PC-3 (cell line): ENCODE measurements around the gene ARHGEF7. TPM values are rescaled to one million over a fixed set of nuclear protein-coding genes. Genes with fewer than 3 reads are reported as not detected.

Experiments
- ATAC-seq: fragments of 200-7000 bp; cut with Tn5 transposase; 2 replicates; pipeline ENCODE4 v1.9.1; 2020; ENCODE audit warnings: mild to moderate bottlenecking, moderate library complexity
- BruUV-seq: library from RNA; stranded (reverse); fragments of 400-500 nt; replicated peaks from 2 replicates; lab custom pipeline; 2021; lab: Mats Ljungman, UMichigan
- CTCF ChIA-PET: fragments of 300-600 bp; sonication (Branson Sonifier 250); formaldehyde crosslinking; loops from one replicate; lab custom pipeline; 2022; ENCODE audit warnings: antibody characterized with exemption; lab: Charles Lee
- POLR2A ChIA-PET: fragments of 300-600 bp; sonication (Branson Sonifier 250); formaldehyde crosslinking; loops from one replicate; lab custom pipeline; 2022; ENCODE audit warnings: antibody characterized with exemption; ENCODE audit not compliant: unreplicated experiment; lab: Charles Lee
- DNase-seq: peaks from one replicate; pipeline ENCODE4 v3.0.0-alpha.2; 2015
- H2AFZ ChIP-seq: fragments of 300-600 bp; sonication (generic); 2 replicates; pipeline ENCODE4 v1.6.0; 2016; ENCODE audit warnings: antibody characterized with exemption, low read length
- H3F3A ChIP-seq: fragments of 300-600 bp; sonication (generic); one replicate; pipeline ENCODE4 v1.6.0; 2017; ENCODE audit warnings: antibody characterized with exemption, low read length, control low read depth, mild to moderate bottlenecking; ENCODE audit not compliant: unreplicated experiment
- H3K27ac ChIP-seq: fragments of 300-600 bp; sonication (generic); 2 replicates; pipeline ENCODE4 v1.5.1; 2016; ENCODE audit warnings: mild to moderate bottlenecking, low read length
- H3K27me3 ChIP-seq: fragments of 300-600 bp; sonication (generic); 2 replicates; pipeline ENCODE4 v1.6.1; 2016; ENCODE audit warnings: low read length, mixed read lengths
- H3K36me3 ChIP-seq: fragments of 300-600 bp; sonication (generic); 2 replicates; pipeline ENCODE4 v1.6.1; 2016; ENCODE audit warnings: low read depth, mixed run types, low read length, mixed read lengths
- H3K4me1 ChIP-seq: fragments of 300-600 bp; sonication (generic); 2 replicates; pipeline ENCODE4 v1.5.1; 2016; ENCODE audit warnings: low read length; ENCODE audit not compliant: insufficient read depth
- H3K4me2 ChIP-seq: fragments of 300-600 bp; sonication (generic); 2 replicates; pipeline ENCODE4 v1.6.0; 2016; ENCODE audit warnings: low read length
- H3K4me3 ChIP-seq: fragments of 300-600 bp; sonication (generic); 2 replicates; pipeline ENCODE4 v1.5.1; 2016; ENCODE audit warnings: mild to moderate bottlenecking, low read length, mixed read lengths
- H3K79me2 ChIP-seq: fragments of 300-600 bp; sonication (generic); 2 replicates; pipeline ENCODE4 v1.6.1; 2017; ENCODE audit warnings: low read length, mixed read lengths
- H3K9ac ChIP-seq: fragments of 300-600 bp; sonication (generic); 2 replicates; pipeline ENCODE4 v1.6.0; 2016; ENCODE audit warnings: mild to moderate bottlenecking, low read length
- H3K9me2 ChIP-seq: fragments of 300-600 bp; sonication (generic); replicated peaks from 2 replicates; pipeline ENCODE4 v1.6.1; 2016; ENCODE audit warnings: mixed run types, low read length, mixed read lengths
- H3K9me3 ChIP-seq: fragments of 300-600 bp; sonication (generic); 2 replicates; pipeline ENCODE4 v1.6.1; 2016; ENCODE audit warnings: low read length, mixed read lengths
- H4K20me1 ChIP-seq: fragments of 300-600 bp; sonication (generic); 2 replicates; pipeline ENCODE4 v1.6.1; 2016; ENCODE audit warnings: low read length, mixed read lengths
- EZH2 ChIP-seq: fragments of 300-600 bp; sonication (generic); IDR thresholded peaks from one replicate; pipeline ENCODE4 v1.6.1; 2017; ENCODE audit warnings: antibody characterized with exemption, mild to moderate bottlenecking, low read length; ENCODE audit not compliant: unreplicated experiment
- EZH2phosphoT487 ChIP-seq: fragments of 300-600 bp; sonication (generic); IDR thresholded peaks from 2 replicates; pipeline ENCODE4 v1.6.1; 2018; ENCODE audit warnings: mild to moderate bottlenecking, antibody characterized with exemption, low read length, borderline replicate concordance
- intact Hi-C: fragments of 100-400 bp; cut with micrococcal nuclease; formaldehyde crosslinking; loops from 2 replicates; pipeline ENCODE4 v1.9.0; 2023
- total RNA-seq: library from RNA; depleted of rRNA; stranded (reverse); fragments of >200 nt; gene quantifications from 2 replicates; pipeline ENCODE4 v1.2.3, GENCODE V29; 2014
- TF ChIP-seq, protein P1 (sequence below): fragments of 300-600 bp; sonication (generic); conservative IDR thresholded peaks from 2 replicates; pipeline ENCODE4 v1.5.1; 2017; ENCODE audit warnings: antibody characterized with exemption, low read depth, mild to moderate bottlenecking, low read length

The ARHGEF7 gene
- total RNA-seq, 1 experiment from 2014 or later: 14.7 TPM

- Histone ChIP-seq H4K20me1 (no peaks in the 10 kb centered on the region), H3K9me3 (no peaks in the 10 kb centered on the region), H3K4me2 (no peak overlapping the region), H3K4me1 (no peaks in the 10 kb centered on the region), H3K79me2 (no peaks in the 10 kb centered on the region), H3K9ac (no peak overlapping the region), H3F3A (no peaks in the 10 kb centered on the region), H3K36me3 (no peaks in the 10 kb centered on the region), H2AFZ (no peak overlapping the region), H3K9me2 (no peaks in the 10 kb centered on the region), H3K4me3 (no peak overlapping the region), H3K27ac (no peak overlapping the region), H3K27me3 (no peaks in the 10 kb centered on the region)
- ChIA-PET POLR2A (no interaction called here), CTCF (no interaction called here)
- DNase-seq (no peak), ATAC-seq (no peak)
- TF ChIP-seq EZH2 (no peak), EZH2phosphoT487 (no peak)
- TF ChIP-seq, protein P1, sequence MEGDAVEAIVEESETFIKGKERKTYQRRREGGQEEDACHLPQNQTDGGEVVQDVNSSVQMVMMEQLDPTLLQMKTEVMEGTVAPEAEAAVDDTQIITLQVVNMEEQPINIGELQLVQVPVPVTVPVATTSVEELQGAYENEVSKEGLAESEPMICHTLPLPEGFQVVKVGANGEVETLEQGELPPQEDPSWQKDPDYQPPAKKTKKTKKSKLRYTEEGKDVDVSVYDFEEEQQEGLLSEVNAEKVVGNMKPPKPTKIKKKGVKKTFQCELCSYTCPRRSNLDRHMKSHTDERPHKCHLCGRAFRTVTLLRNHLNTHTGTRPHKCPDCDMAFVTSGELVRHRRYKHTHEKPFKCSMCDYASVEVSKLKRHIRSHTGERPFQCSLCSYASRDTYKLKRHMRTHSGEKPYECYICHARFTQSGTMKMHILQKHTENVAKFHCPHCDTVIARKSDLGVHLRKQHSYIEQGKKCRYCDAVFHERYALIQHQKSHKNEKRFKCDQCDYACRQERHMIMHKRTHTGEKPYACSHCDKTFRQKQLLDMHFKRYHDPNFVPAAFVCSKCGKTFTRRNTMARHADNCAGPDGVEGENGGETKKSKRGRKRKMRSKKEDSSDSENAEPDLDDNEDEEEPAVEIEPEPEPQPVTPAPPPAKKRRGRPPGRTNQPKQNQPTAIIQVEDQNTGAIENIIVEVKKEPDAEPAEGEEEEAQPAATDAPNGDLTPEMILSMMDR: no peak
- intact Hi-C loops: no loop called here
- BruUV-seq: no TSS peak
These were observed 204.4 kb downstream of the ARHGEF7 start for GRCh38 chr13:111319521-111319920.

GRCh38 chr13:111319998-111320911 lies 205.1 kb downstream of the ARHGEF7 start, which contains the start of gene TEX29:
TSS of gene TEX29 (plus strand) at chr13:111320642. CDS start at chr13:111320891, 249 bp downstream.
- H3K4me1 ChIP-seq: no peaks in the 10 kb centered on the region
- H3K4me2 ChIP-seq: no peak within 1 kb of the TSS
- no peak within 1 kb of the TSS for H2AFZ ChIP-seq
- no peaks in the 10 kb centered on the region for H3K9me3 ChIP-seq
- H3K36me3 ChIP-seq: no peaks in the 10 kb centered on the region
- no peaks in the 10 kb centered on the region for H3K79me2 ChIP-seq
- H3K27me3 ChIP-seq: no peaks in the 10 kb centered on the region
- BruUV-seq: no TSS peak
- ChIA-PET POLR2A (no interaction called here), CTCF (no interaction called here)
- no peak for DNase-seq
- H3F3A ChIP-seq: no peaks in the 10 kb centered on the region
- H4K20me1 ChIP-seq: no peaks in the 10 kb centered on the region
- intact Hi-C loops: no loop called here
- no peak within 1 kb of the TSS for H3K27ac ChIP-seq
- ATAC-seq: no peak
- H3K9me2 ChIP-seq: no peaks in the 10 kb centered on the region
- H3K4me3 ChIP-seq: no peak within 1 kb of the TSS
- H3K9ac ChIP-seq: no peak within 1 kb of the TSS
- TF ChIP-seq EZH2: no peak
- no peak for TF ChIP-seq EZH2phosphoT487
- TF ChIP-seq, protein P1: no peak
